Neuronal stem cell (in vitro differentiated cells): ENCODE measurements around the gene ARIH2.
"Not testable (repeated sequence)": the region's sequence is repeated elsewhere in the genome, so short reads cannot be mapped to it uniquely, and the experiment has no call there.

Experiments
- DNase-seq: peaks from one replicate; pipeline ENCODE4 v3.0.0-alpha.2; 2013; ENCODE audit warnings: low spot score
- H2AFZ ChIP-seq: one replicate; pipeline ENCODE4 v1.6.1; 2013; ENCODE audit warnings: mild to moderate bottlenecking, low read length, inconsistent platforms
- H2AK5ac ChIP-seq: 2 replicates; pipeline ENCODE4 v1.6.1; 2013; ENCODE audit warnings: low read depth, mild to moderate bottlenecking, inconsistent platforms, low read length, moderate library complexity, mixed read lengths
- H2BK120ac ChIP-seq: 2 replicates; pipeline ENCODE4 v1.6.1; 2013; ENCODE audit warnings: low read depth, mild to moderate bottlenecking, inconsistent platforms, low read length, moderate library complexity, mixed read lengths
- H2BK12ac ChIP-seq: one replicate; pipeline ENCODE4 v1.6.1; 2013; ENCODE audit warnings: low read length, inconsistent platforms
- H2BK15ac ChIP-seq: 2 replicates; pipeline ENCODE4 v1.6.1; 2013; ENCODE audit warnings: mild to moderate bottlenecking, low read length, inconsistent platforms, mixed read lengths
- H2BK5ac ChIP-seq: one replicate; pipeline ENCODE4 v1.6.1; 2013; ENCODE audit warnings: inconsistent platforms, mild to moderate bottlenecking, low read length, moderate library complexity
- H3K14ac ChIP-seq: one replicate; pipeline ENCODE4 v1.6.1; 2013; ENCODE audit warnings: low read length, inconsistent platforms
- H3K18ac ChIP-seq: 2 replicates; pipeline ENCODE4 v1.6.1; 2013; ENCODE audit warnings: low read length, inconsistent platforms
- H3K23ac ChIP-seq: 2 replicates; pipeline ENCODE4 v1.6.1; 2013; ENCODE audit warnings: low read depth, mild to moderate bottlenecking, mixed read lengths, low read length, inconsistent platforms; ENCODE audit not compliant: poor library complexity
- H3K27ac ChIP-seq: replicated peaks from 3 replicates; pipeline ENCODE4 v1.5.1; 2013; ENCODE audit warnings: low read length, inconsistent platforms
- H3K27me3 ChIP-seq, 3 experiments: 2 replicates each; pipeline ENCODE4 v1.6.1; 2013; ENCODE audit warnings: low read length in 3 of 3, mild to moderate bottlenecking in 2 of 3, inconsistent platforms in 1 of 3, low read depth in 1 of 3, mixed read lengths in 1 of 3, moderate library complexity in 1 of 3; ENCODE audit not compliant: control insufficient read depth in 3 of 3, insufficient read depth in 3 of 3
- H3K36me3 ChIP-seq, 2 donors: replicated peaks in 1 of 2; 2 replicates each; pipeline ENCODE4 v1.6.1; 2013; ENCODE audit warnings: low read length in 2 of 2; ENCODE audit not compliant: control insufficient read depth in 2 of 2, insufficient read depth in 2 of 2
- H3K4ac ChIP-seq: 2 replicates; pipeline ENCODE4 v1.6.1; 2013; ENCODE audit warnings: inconsistent platforms, mild to moderate bottlenecking, low read length, moderate library complexity
- H3K4me1 ChIP-seq, 2 donors: 1 replicate in 1 of 2; 2 replicates in 1 of 2; pipeline ENCODE4 v1.6.1; 2013; ENCODE audit warnings: low read length in 2 of 2, low read depth in 1 of 2; ENCODE audit not compliant: control insufficient read depth in 2 of 2, insufficient read depth in 1 of 2
- H3K4me2 ChIP-seq: one replicate; pipeline ENCODE4 v1.6.1; 2013; ENCODE audit warnings: mild to moderate bottlenecking, low read length, inconsistent platforms; ENCODE audit not compliant: insufficient read depth, poor library complexity, severe bottlenecking
- H3K4me3 ChIP-seq, 2 donors: 2 replicates each; pipeline ENCODE4 v1.5.1; 2013; ENCODE audit warnings: low read length in 2 of 2, mild to moderate bottlenecking in 2 of 2, inconsistent platforms in 1 of 2, moderate library complexity in 1 of 2
- H3K79me1 ChIP-seq: one replicate; pipeline ENCODE4 v1.6.1; 2013; ENCODE audit warnings: low read depth, mild to moderate bottlenecking, inconsistent platforms, low read length, moderate library complexity
- H3K9ac ChIP-seq: one replicate; pipeline ENCODE4 v1.6.1; 2013; ENCODE audit warnings: mild to moderate bottlenecking, low read depth, low read length, inconsistent platforms; ENCODE audit not compliant: poor library complexity
- H3K9me3 ChIP-seq, 2 donors: replicated peaks in 1 of 2; 2 replicates each; pipeline versions ENCODE3 to v1.6.1; 2013; ENCODE audit warnings: low read length in 2 of 2, mild to moderate bottlenecking in 2 of 2, inconsistent platforms in 1 of 2, low read depth in 1 of 2, mixed read lengths in 1 of 2, moderate library complexity in 1 of 2; ENCODE audit not compliant: control insufficient read depth in 2 of 2, insufficient read depth in 1 of 2
- H4K8ac ChIP-seq: one replicate; pipeline ENCODE4 v1.6.1; 2013; ENCODE audit warnings: low read depth, mild to moderate bottlenecking, inconsistent platforms, low read length, moderate library complexity
- H4K91ac ChIP-seq: one replicate; pipeline ENCODE4 v1.6.1; 2013; ENCODE audit warnings: low read length, low read depth, mild to moderate bottlenecking, inconsistent platforms; ENCODE audit not compliant: poor library complexity
- WGBS, 2 donors: extraction: QIAGEN DNeasy Blood & Tissue Kit; methylation state at CpG; one replicate each; pipeline ENCODE4 v1.1.7; 2013; ENCODE audit warnings: missing lambda C conversion rate in 2 of 2, mixed read lengths in 1 of 2; ENCODE audit not compliant: insufficient read length in 2 of 2, insufficient replicate concordance in 1 of 2; ENCODE audit errors: extremely low coverage in 2 of 2; 5-methylcytosine and 5-hydroxymethylcytosine counted together

The ARIH2 gene

GRCh38 chr3:49007068-49007770 lies 88.6 kb downstream of the ARIH2 start, which contains the start of gene WDR6:
Gene WDR6 (plus strand): TSS chr3:49007391. CDS start chr3:49007432, 41 bp downstream.
- peak within 1 kb of the TSS; percentile 99 for H4K91ac ChIP-seq
- DNase-seq, result peak; percentile 96
- H3K4me1 ChIP-seq, result peaks cover 13 to 15% of the 10 kb centered on the region in 2 donors
- peak within 1 kb of the TSS; percentile 95 for H3K27ac ChIP-seq
- H3K27me3 ChIP-seq, result no peaks in the 10 kb centered on the region
- H3K23ac ChIP-seq, result peak within 1 kb of the TSS; percentile 95
- no peaks in the 10 kb centered on the region for H3K9me3 ChIP-seq
- H3K9ac ChIP-seq, result peak within 1 kb of the TSS; percentile 100
- peaks cover 17% of the 10 kb centered on the region for H3K79me1 ChIP-seq
- H2AFZ ChIP-seq, result peak within 1 kb of the TSS; percentile 89
- peak within 1 kb of the TSS; percentile 97 for H3K4me2 ChIP-seq
- peaks cover 15 to 35% of the 10 kb centered on the region in 2 donors for H3K36me3 ChIP-seq
- WGBS, 2 donors, result no CpG with 5 or more reads among the region's 65 CpGs
- peak within 1 kb of the TSS; percentile 94 for H2BK5ac ChIP-seq
- H3K4ac ChIP-seq, result peak within 1 kb of the TSS; percentile 96
- peak within 1 kb of the TSS; percentile 88 for H2BK120ac ChIP-seq
- H3K14ac ChIP-seq, result peak within 1 kb of the TSS; percentile 97
- no peak within 1 kb of the TSS for H4K8ac ChIP-seq
- peak within 1 kb of the TSS; percentile 99 for H3K18ac ChIP-seq
- peak within 1 kb of the TSS; percentile 43 for H2BK12ac ChIP-seq
- H2BK15ac ChIP-seq, result peak within 1 kb of the TSS; percentile 92
- H2AK5ac ChIP-seq, result peak within 1 kb of the TSS; percentile 97
- peak within 1 kb of the TSS; percentile 83 to 97 for H3K4me3 ChIP-seq

- Histone ChIP-seq H3K18ac (peak overlapping the region; percentile 99), H3K9ac (peak overlapping the region; percentile 100), H3K4ac (peak overlapping the region; percentile 96), H2BK5ac (peak overlapping the region; percentile 94), H4K91ac (peak overlapping the region; percentile 99), H2AFZ (peak overlapping the region; percentile 89), H3K4me2 (peak overlapping the region; percentile 81), H2BK15ac (no peak overlapping the region), H3K27me3 (no peaks in the 10 kb centered on the region), H3K79me1 (peaks cover 20% of the 10 kb centered on the region), H4K8ac (no peak overlapping the region), H2AK5ac (peak overlapping the region; percentile 77), H3K9me3 (no peaks in the 10 kb centered on the region), H3K23ac (peak overlapping the region; percentile 67), H2BK120ac (peak overlapping the region; percentile 37), H3K27ac (peak overlapping the region; percentile 95), H2BK12ac (no peak overlapping the region), H3K4me3 (peak overlapping the region; percentile 83 to 97), H3K36me3 (peaks cover 20 to 43% of the 10 kb centered on the region in 2 donors), H3K4me1 (peaks cover 13 to 15% of the 10 kb centered on the region in 2 donors), H3K14ac (peak overlapping the region; percentile 97)
- WGBS, 2 donors, result no CpG with 5 or more reads among the region's 41 CpGs
- DNase-seq, result peak; percentile 86
Observed at GRCh38 chr3:49007771-49008528, 89.3 kb downstream of the ARIH2 start.

DNA sequence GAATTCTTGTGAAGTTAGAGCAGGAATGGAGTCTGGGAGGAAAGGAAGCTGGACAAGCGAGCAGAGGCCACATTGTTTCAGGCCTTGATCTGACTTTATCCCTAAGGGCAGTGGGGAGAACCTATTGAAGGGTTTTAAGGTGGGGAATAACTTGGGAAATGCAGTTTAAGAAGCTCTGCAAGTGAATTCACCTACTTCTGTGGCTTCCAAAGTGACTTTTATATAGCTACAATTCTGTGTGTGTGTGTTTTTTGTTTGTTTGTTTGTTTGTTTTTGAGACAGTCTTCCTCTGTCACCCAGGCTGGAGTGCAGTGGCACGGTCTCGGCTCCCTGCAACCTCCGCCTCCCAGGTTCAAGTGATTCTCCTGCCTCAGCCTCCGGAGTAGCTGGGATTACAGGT lies 90.0 kb downstream of the ARIH2 start:
- DNase-seq, H3K27me3 ChIP-seq, H2BK120ac ChIP-seq, H2BK12ac ChIP-seq, H4K91ac ChIP-seq, H3K18ac ChIP-seq, H4K8ac ChIP-seq, H3K9me3 ChIP-seq, H3K23ac ChIP-seq, H3K4me2 ChIP-seq, H2BK15ac ChIP-seq, H2AK5ac ChIP-seq, H2BK5ac ChIP-seq, H3K27ac ChIP-seq, H2AFZ ChIP-seq, H3K9ac ChIP-seq, H3K4ac ChIP-seq, H3K14ac ChIP-seq: not testable (repeated sequence)
- Histone ChIP-seq H3K79me1 (peaks cover 26% of the 10 kb centered on the region), H3K4me1 (peaks cover 13 to 15% of the 10 kb centered on the region in 2 donors), H3K36me3 (peaks cover 26 to 49% of the 10 kb centered on the region in 2 donors), H3K4me3 (peak overlapping the region; percentile 81 to 83)
- no CpG with 5 or more reads among the region's 5 CpGs for WGBS, 2 donors

GRCh38 chr3:49009396-49009795 lies 90.8 kb downstream of the ARIH2 start:
- H3K23ac ChIP-seq, result no peak overlapping the region
- no peak overlapping the region for H2AK5ac ChIP-seq
- H2AFZ ChIP-seq, result no peak overlapping the region
- H3K4ac ChIP-seq, result no peak overlapping the region
- H2BK5ac ChIP-seq, result no peak overlapping the region
- peaks cover 31% of the 10 kb centered on the region for H3K79me1 ChIP-seq
- no peak overlapping the region for H3K4me2 ChIP-seq
- no peak overlapping the region for H3K4me3 ChIP-seq
- no CpG with 5 or more reads among the region's 3 CpGs for WGBS, 2 donors
- no peak overlapping the region for H2BK120ac ChIP-seq
- DNase-seq, result no peak
- peaks cover 34 to 57% of the 10 kb centered on the region in 2 donors for H3K36me3 ChIP-seq
- H3K14ac ChIP-seq, result no peak overlapping the region
- H3K27me3 ChIP-seq, result no peaks in the 10 kb centered on the region
- no peak overlapping the region for H3K9ac ChIP-seq
- no peak overlapping the region for H4K91ac ChIP-seq
- H2BK15ac ChIP-seq, result no peak overlapping the region
- peaks cover 11 to 15% of the 10 kb centered on the region in 2 donors for H3K4me1 ChIP-seq
- no peak overlapping the region for H3K27ac ChIP-seq
- no peak overlapping the region for H3K18ac ChIP-seq
- no peak overlapping the region for H2BK12ac ChIP-seq
- H4K8ac ChIP-seq, result no peak overlapping the region
- H3K9me3 ChIP-seq, result no peaks in the 10 kb centered on the region
